Measurements from ENCODE around the gene GFER.

GRCh38 chr16:1965396-1966001, 18.5 kb upstream of the GFER start:
- TF ChIP-seq CTCF (IDR thresholded peaks at IDR 0.05), result no peak
- TF ChIP-seq TCF12 (IDR thresholded peaks at IDR 0.05), result no peak
- no peak for TF ChIP-seq ELF1 (IDR thresholded peaks at IDR 0.05)
- no peak for TF ChIP-seq RCOR1 (IDR thresholded peaks at IDR 0.05; ENCODE audit: low read length)
- TF ChIP-seq NRF1 (IDR thresholded peaks at IDR 0.05; ENCODE audit: low read depth, low read length), result no peak
- no peak for TF ChIP-seq GATA2 (CRISPR knock-in tag; IDR thresholded peaks at IDR 0.05)
